Activated CD4-positive, alpha-beta T cell treated with anti-CD3 and anti-CD28 coated beads, Interleukin-2, amount 50 U/mL, for 24 hours (primary cell): ENCODE results near the gene PAEP.

Experiments
- DNase-seq, 2 donors: peaks; one replicate each; pipeline ENCODE4 v3.0.0-alpha.2; 2020; ENCODE audit warnings: low read depth in 1 of 2, low spot score in 1 of 2

Gene PAEP

GRCh38 chr9:135574943-135575342 is 13.4 kb downstream of the PAEP start:
- DNase-seq = no peak

DNA sequence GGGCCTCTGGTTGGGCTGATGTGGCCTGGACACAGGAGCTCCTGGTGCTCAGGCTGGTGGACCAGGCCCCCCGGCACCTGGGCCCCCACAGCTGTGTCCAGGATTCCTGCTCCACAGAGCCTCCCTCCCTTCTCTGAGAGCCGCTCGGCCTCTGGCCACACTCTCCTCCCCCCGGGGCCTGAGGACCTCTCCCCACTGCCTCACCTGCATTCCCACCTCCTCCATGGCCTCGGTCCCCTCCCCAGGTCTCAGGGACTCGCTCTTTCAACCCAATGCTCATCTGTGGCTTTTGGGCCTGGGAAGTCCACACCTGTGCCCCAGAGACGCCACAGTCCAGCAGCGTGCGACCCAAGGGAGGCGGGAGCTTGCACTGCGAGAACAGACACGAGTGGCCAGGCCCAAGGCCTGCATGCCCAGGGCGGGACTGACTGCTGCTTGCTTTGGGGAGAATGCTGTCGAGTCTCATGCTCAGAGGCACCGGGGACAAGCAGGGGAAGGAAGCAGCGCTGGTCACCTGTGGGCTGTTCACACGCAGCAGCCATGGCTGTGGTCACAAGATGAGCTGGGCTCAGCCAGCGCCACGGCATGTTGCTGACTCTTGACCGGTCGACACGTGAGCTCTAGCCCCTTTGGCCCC is 14.6 kb downstream of the PAEP start:
- no peak for DNase-seq

DNA sequence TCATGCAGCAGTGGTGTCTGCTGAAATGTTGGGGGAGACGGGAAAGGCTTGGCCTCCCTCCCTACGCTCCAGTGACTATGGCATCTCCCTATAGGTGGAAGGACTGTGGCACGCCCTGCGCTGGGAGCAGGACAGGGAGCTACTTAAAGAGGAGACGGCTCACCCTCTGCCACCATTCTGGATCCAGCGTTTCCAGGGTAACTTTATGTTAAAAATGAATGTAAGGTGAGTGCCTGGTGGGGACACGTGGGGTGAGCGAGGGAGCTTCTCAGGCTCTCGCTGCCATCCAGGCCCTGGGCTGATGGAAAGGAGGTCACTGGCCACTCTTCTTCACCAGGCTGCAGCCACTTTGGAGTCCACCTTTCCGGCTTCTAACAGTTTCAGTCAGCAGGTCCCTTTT is 15.7 kb downstream of the PAEP start:
- DNase-seq = no peak

DNA sequence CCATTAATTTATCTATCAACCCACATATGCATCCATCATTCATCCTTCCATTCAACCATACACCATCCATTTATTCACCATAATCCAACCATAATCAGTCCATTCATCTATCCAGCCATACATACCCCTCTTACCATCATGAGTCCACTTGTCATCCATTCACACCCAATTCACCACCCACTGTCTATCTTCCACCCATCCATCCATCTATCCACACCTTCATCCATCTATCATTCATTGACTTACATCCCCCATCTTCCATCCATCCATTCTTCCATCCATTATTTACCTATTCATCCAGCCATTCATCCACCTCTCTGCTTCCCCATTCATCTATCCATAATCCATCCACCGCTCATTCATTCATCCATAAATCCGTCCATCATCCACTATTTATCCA is 17.8 kb downstream of the PAEP start:
- DNase-seq = no peak

- no peak for DNase-seq
Measured at GRCh38 chr9:135579889-135580660, 18.5 kb downstream of the PAEP start.

DNA sequence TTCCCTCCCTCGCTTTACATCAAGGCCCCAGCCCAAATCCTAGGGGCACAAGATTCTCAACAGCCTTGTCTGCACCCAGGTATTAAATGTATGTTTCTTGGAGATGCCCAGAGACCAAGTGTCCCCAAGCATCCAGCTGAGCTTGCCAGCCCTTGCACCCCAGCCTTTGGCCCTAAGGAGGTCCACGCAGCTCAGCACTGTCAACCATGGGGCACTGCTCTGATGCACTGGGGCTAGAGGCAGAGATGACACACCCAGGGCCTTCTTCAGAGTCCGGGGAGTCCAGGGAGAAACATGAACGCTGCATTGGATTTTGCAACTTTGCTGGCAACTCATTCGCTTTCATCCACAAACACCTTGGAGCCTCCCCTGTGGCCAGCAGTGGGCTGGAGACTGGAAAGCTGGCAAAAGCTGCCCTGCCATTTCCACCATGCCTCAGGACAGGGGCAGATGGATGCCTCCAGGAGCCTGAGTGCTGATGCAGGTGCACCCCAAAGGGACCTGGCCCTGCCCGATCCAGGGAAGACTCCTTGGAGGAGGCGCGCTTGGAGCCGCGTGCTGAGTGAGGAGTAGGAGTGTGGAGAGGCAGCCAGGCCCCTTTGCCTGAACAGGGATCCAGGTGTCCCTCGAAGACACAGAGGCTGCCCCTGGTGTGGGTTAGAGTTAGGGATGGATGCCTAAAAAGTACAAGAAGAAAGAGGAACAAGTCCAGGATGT is 19.3 kb downstream of the PAEP start:
- DNase-seq = no peak

DNA sequence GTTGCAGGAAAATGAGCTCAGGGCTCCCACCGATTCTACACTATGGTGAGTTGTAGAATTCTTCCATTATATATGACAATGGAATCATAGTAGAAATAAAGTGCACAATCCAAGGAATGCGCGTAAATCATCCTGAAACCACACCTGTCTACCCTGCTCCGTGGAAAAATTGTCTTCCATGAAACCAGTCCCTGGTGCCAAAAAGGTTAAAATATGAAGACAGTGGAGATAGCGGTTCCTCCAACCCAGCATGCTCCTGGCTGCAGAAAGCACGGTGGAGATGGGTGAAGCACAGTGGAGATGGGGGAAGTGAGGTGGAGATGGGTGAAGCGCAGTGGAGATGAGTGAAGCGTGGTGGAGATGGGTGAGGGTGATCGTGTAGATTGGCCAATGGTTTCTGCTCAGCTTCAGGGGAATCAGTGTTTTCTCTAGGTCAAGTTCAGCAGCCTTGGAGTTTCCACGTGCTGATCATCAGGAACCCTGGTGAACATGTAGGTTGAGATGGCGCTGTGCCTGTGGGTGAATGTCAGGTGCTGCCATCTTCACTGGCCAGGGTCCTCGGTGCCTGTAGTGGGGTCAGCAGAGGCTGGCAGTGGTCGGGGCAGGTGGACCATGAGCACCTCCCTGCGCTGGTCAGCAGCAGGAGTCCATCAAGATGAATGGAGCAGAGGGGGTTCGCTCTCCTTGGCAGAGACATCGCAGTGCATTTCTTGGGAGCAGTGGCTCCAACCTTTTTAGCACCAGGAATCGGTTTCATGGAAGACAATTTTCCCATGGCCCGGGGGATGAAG is 20.3 kb downstream of the PAEP start:
- no peak for DNase-seq

DNA sequence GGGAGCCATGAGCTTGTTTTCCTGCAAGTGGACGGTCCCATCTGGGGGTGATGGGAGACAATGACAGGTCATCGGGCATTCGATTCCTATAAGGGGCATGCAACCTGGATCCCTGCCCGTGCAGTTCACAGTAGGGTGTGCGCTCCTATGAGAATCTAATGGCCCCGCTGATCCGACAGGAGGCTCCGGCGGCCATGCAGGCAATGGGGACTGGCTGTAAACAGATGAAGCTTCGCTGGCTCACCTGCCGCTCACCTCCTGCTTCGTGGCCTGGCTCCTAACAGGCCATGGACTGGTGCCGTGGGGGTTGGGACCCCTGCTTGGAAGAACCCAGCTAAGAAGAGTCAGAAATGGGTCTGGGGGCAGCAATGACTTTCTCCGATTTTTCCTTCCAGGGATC is 21.0 kb downstream of the PAEP start:
- DNase-seq = no peak

DNA sequence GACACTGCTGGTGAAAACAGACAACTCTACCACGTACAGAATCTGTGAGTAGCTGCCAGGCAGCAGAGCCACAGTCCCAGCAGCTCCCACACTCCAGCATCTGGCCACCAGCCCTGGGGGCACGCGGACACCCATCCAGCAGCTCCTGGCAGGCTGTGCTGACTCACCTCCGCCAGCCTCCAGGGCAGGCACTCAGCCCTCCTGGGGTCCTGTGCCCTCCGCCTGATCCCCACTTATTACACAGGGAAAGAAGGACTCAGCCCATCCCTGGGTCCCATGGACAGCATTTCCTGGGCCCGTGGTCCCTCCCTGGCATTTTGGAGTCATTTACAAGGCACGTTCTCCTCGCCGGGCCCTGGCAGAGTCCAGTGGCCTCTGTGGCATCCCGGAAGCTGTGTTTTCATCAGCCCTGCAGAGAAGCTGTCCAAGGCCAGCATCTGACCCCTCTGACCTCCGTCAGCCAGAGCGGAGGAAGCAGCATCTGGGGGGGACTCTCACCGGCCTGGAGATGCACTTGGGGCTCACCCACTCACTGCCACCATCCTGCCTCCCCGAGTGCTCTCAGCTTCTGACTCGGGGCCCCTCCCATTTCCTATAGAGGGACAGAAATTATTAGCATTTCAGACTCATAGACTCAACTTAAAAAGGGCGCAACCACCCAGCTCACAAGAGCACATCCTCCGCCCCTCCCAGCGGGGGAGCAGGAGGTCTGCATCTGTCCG is 21.6 kb downstream of the PAEP start:
- no peak for DNase-seq

DNA sequence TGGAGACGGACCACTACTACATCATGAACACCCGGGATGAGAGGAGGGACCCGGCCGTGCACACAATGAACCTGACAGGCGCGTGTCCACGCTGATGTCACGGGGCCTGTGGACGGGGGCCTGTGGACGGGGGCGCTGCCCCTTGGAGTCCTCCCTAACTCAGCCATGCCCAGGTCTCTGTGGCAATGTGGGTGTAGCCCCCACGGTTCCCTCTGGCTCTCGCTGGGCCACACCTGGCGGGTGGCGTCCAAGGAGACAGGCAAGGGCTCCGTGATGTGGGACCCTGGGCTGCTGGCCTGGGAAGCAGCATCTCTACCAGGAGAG is 22.1 kb downstream of the PAEP start:
- DNase-seq = no peak

DNA sequence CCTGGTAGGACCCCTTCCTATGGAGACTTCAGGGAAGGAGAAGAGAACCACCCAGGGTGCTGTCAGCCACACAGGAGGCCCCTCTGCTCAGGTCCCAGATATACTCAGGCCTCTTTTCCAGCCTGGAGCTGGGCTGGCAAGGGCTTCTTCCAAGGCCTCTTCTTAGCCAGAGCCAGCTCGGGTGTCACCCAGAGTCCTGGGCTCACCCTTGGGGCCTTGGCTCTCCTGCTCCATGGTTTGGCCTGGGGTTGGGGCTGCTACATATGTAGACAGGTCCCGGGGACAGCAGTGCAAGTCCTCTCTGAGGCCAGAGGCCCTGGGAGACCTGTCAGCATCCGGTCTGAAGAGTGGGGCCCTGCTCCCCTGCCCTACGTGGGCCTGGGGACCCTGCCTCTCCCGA is 22.8 kb downstream of the PAEP start:
- no peak for DNase-seq

DNA sequence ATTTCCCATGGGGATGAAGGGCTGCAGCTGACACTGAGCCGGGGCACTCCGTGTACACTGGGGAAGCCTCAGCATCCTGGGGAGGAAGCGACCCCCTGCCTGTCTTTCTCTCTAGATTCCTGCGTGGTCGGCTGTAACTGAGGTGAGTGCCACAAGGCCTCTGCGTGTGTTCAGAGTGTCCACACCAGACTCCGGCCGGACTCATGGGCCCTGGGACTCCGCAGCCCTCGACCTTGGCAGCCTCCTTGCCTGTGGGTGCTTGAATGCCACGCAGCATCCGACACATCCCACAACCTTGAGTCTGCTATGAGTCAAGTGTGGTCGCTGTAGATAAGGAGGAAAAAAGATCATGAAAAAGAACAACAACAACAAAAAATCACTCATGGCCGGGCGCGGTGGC is 23.4 kb downstream of the PAEP start:
- DNase-seq = no peak

GRCh38 chr9:135586601-135587109 is 25.1 kb downstream of the PAEP start:
- no peak for DNase-seq

- no peak for DNase-seq
Measured at GRCh38 chr9:135587658-135588057, 26.1 kb downstream of the PAEP start.

DNA sequence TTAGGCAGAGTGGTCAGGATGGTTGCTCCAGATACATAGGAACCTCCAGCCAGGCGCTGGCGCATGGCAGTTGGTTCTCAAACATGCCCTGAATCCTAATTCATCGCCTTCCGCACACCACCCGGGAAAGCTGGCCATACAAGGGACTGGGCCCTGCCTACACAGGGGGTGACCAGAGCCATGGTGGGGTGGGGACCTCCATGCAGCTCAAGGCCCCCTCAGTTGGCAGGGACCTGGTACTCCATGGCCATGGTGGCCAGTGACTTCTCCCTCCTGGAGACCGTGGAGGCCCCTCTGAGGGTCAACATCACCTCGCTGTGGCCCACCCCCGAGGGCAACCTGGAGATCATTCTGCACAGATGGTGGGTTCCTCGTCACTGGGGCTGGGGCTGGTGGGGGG is 26.8 kb downstream of the PAEP start:
- no peak for DNase-seq

GRCh38 chr9:135588886-135589595 is 27.5 kb downstream of the PAEP start:
- DNase-seq = no peak

DNA sequence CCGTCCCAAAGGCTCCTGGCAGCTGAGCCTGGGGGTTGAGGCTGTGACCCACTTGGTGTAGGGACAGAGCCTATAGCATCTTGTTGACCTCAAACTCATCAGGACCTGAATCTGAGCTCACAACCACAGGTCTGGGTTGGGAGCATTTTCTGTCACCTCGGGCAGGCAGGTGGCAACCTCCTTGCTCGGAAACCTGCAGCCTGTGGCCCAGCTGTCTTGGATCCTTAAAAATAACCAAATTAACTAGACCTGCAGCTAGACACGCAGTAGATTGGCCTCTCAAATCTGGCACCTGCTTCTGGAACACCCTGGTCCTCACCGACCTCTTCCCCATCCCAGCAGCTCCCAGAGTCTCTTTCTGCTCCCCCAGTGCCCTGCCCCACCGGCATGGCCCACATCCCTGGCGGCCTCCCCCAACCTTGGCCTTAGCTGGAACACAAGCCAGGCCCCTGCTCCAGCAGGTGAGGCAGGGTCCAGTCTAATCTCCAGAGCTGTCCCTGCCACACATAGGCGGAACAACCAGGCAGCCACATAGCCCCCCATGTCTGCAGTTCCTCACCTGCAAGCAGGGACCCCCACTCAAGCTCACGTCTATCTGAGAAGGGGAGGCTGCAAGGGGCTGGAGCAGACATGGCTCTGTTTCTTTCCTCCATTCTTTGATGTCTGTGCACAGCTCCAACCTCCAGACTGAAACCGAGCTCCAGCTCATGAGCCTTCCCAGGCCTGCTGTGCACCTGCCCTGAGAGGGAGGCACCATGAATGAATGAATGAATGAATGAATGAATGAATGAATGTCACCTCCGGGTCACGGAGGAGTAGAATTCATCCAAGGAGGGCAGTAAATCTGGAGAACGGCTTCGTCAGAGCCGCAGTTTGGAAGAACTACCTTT is 28.3 kb downstream of the PAEP start:
- DNase-seq = no peak

GRCh38 chr9:135590486-135591079 is 29.0 kb downstream of the PAEP start:
- no peak for DNase-seq
